Memory B cell (primary cell): Measurements from ENCODE around the gene OR2Z1.
"Not testable (repeated sequence)": the region's sequence is repeated elsewhere in the genome, so short reads cannot be mapped to it uniquely, and the experiment has no call there.

Experiments
- ATAC-seq: fragments of 150-1000 bp; cut with Tn5 transposase; 2 replicates; pipeline ENCODE4 v1.10.0; 2021; ENCODE audit warnings: low read depth, mild to moderate bottlenecking, moderate library complexity
- DNase-seq, 2 donors: peaks; one replicate each; pipeline ENCODE4 v3.0.0; 2022; ENCODE audit warnings: low spot score in 2 of 2
- H3K27ac Mint-ChIP-seq: one replicate; pipeline ENCODE4 v1.8.0; 2022; ENCODE audit warnings: mild to moderate bottlenecking, moderate library complexity, mixed read lengths
- H3K27me3 Mint-ChIP-seq: one replicate; pipeline ENCODE4 v1.8.0; 2022; ENCODE audit warnings: mixed read lengths
- H3K36me3 Mint-ChIP-seq: one replicate; pipeline ENCODE4 v1.8.0; 2022; ENCODE audit warnings: mild to moderate bottlenecking, mixed read lengths
- H3K4me1 Mint-ChIP-seq: one replicate; pipeline ENCODE4 v1.8.0; 2022; ENCODE audit warnings: mixed read lengths
- H3K4me3 Mint-ChIP-seq: one replicate; pipeline ENCODE4 v1.8.0; 2022; ENCODE audit warnings: mild to moderate bottlenecking, moderate library complexity, mixed read lengths
- H3K9me3 Mint-ChIP-seq: one replicate; pipeline ENCODE4 v1.8.0; 2022; ENCODE audit warnings: mixed read lengths

OR2Z1 gene

GRCh38 chr19:8695501-8695900, 25.9 kb upstream of the OR2Z1 start:
- peaks cover 3% of the 10 kb centered on the region for H3K4me1 Mint-ChIP-seq
- peaks cover 4% of the 10 kb centered on the region for H3K9me3 Mint-ChIP-seq
- peaks cover 23% of the 10 kb centered on the region for H3K27me3 Mint-ChIP-seq
- no peak for ATAC-seq
- no peak overlapping the region for H3K4me3 Mint-ChIP-seq
- H3K36me3 Mint-ChIP-seq: peaks cover 4% of the 10 kb centered on the region
- DNase-seq: no peak
- H3K27ac Mint-ChIP-seq: no peak overlapping the region

- DNase-seq: no peak
- H3K4me3 Mint-ChIP-seq: no peak overlapping the region
- H3K9me3 Mint-ChIP-seq: peaks cover 4% of the 10 kb centered on the region
- H3K27ac Mint-ChIP-seq: no peak overlapping the region
- no peak for ATAC-seq
- peaks cover 23% of the 10 kb centered on the region for H3K27me3 Mint-ChIP-seq
- peaks cover 4% of the 10 kb centered on the region for H3K36me3 Mint-ChIP-seq
- H3K4me1 Mint-ChIP-seq: peaks cover 3% of the 10 kb centered on the region
Measured at GRCh38 chr19:8695911-8696310, 25.5 kb upstream of the OR2Z1 start.

GRCh38 chr19:8696993-8697392, 24.4 kb upstream of the OR2Z1 start:
- no peak for ATAC-seq
- peaks cover 2% of the 10 kb centered on the region for H3K36me3 Mint-ChIP-seq

GRCh38 chr19:8697671-8698432, 23.6 kb upstream of the OR2Z1 start:
- Mint-ChIP-seq H3K27ac (no peak overlapping the region), H3K4me3 (no peak overlapping the region), H3K4me1 (peaks cover 4% of the 10 kb centered on the region), H3K36me3 (peaks cover 2% of the 10 kb centered on the region), H3K27me3 (peaks cover 20% of the 10 kb centered on the region), H3K9me3 (no peaks in the 10 kb centered on the region)
- DNase-seq (no peak), ATAC-seq (no peak)

More at GRCh38 chr19:8696993-8697392, 24.4 kb upstream of the OR2Z1 start:
- Mint-ChIP-seq H3K27me3 (peaks cover 22% of the 10 kb centered on the region), H3K4me3 (no peak overlapping the region), H3K9me3 (no peaks in the 10 kb centered on the region), H3K4me1 (no peaks in the 10 kb centered on the region), H3K27ac (no peak overlapping the region)
- DNase-seq: no peak

GRCh38 chr19:8698433-8699063, 22.9 kb upstream of the OR2Z1 start, which contains the start of gene ACTL9:
Gene ACTL9 (minus strand): TSS chr19:8698795. CDS start chr19:8698701, 94 bp downstream.
- Mint-ChIP-seq H3K4me1 (peaks cover 4% of the 10 kb centered on the region), H3K9me3 (no peaks in the 10 kb centered on the region), H3K27me3 (peaks cover 23% of the 10 kb centered on the region), H3K36me3 (peaks cover 2% of the 10 kb centered on the region), H3K27ac (no peak within 1 kb of the TSS), H3K4me3 (no peak within 1 kb of the TSS)
- DNase-seq: no peak
- ATAC-seq: no peak

GRCh38 chr19:8699908-8700307, 21.5 kb upstream of the OR2Z1 start:
- peaks cover 22% of the 10 kb centered on the region for H3K27me3 Mint-ChIP-seq
- DNase-seq (no peak), ATAC-seq (no peak)
- H3K36me3 Mint-ChIP-seq: no peaks in the 10 kb centered on the region
- H3K27ac Mint-ChIP-seq: no peak overlapping the region
- H3K4me3 Mint-ChIP-seq: no peak overlapping the region
- peaks cover 4% of the 10 kb centered on the region for H3K4me1 Mint-ChIP-seq
- H3K9me3 Mint-ChIP-seq: no peaks in the 10 kb centered on the region

GRCh38 chr19:8700956-8701355, 20.5 kb upstream of the OR2Z1 start:
- no peak overlapping the region for H3K4me3 Mint-ChIP-seq
- DNase-seq (no peak), ATAC-seq (no peak)
- H3K27me3 Mint-ChIP-seq: peaks cover 17% of the 10 kb centered on the region
- H3K9me3 Mint-ChIP-seq: no peaks in the 10 kb centered on the region
- no peaks in the 10 kb centered on the region for H3K36me3 Mint-ChIP-seq
- no peak overlapping the region for H3K27ac Mint-ChIP-seq
- peaks cover 4% of the 10 kb centered on the region for H3K4me1 Mint-ChIP-seq

- no peak for DNase-seq
- Mint-ChIP-seq H3K27me3 (peaks cover 10% of the 10 kb centered on the region), H3K36me3 (no peaks in the 10 kb centered on the region), H3K4me3 (no peak overlapping the region), H3K9me3 (no peaks in the 10 kb centered on the region), H3K27ac (no peak overlapping the region), H3K4me1 (peaks cover 4% of the 10 kb centered on the region)
- no peak for ATAC-seq
Measured at GRCh38 chr19:8702350-8702749, 19.1 kb upstream of the OR2Z1 start.

GRCh38 chr19:8703223-8703622, 18.2 kb upstream of the OR2Z1 start:
- Mint-ChIP-seq H3K4me3 (no peak overlapping the region), H3K36me3 (no peaks in the 10 kb centered on the region), H3K9me3 (no peaks in the 10 kb centered on the region), H3K27me3 (peaks cover 10% of the 10 kb centered on the region), H3K27ac (no peak overlapping the region), H3K4me1 (peaks cover 4% of the 10 kb centered on the region)
- DNase-seq: no peak
- no peak for ATAC-seq

- not testable (repeated sequence) for ATAC-seq
Measured at GRCh38 chr19:8705304-8705703, 16.1 kb upstream of the OR2Z1 start.

GRCh38 chr19:8705742-8706141, 15.7 kb upstream of the OR2Z1 start:
- no peaks in the 10 kb centered on the region for H3K9me3 Mint-ChIP-seq
- no peak for ATAC-seq
- peaks cover 7% of the 10 kb centered on the region for H3K27me3 Mint-ChIP-seq
- H3K27ac Mint-ChIP-seq: no peak overlapping the region
- no peaks in the 10 kb centered on the region for H3K36me3 Mint-ChIP-seq
- no peak for DNase-seq
- H3K4me1 Mint-ChIP-seq: peaks cover 4% of the 10 kb centered on the region
- no peak overlapping the region for H3K4me3 Mint-ChIP-seq

More at GRCh38 chr19:8705304-8705703, 16.1 kb upstream of the OR2Z1 start:
- not testable (repeated sequence) for H3K4me3 Mint-ChIP-seq, H3K36me3 Mint-ChIP-seq, H3K27ac Mint-ChIP-seq, H3K27me3 Mint-ChIP-seq, H3K9me3 Mint-ChIP-seq, H3K4me1 Mint-ChIP-seq, DNase-seq

GRCh38 chr19:8710337-8710736, 11.1 kb upstream of the OR2Z1 start:
- DNase-seq, H3K27me3 Mint-ChIP-seq, H3K4me3 Mint-ChIP-seq, H3K4me1 Mint-ChIP-seq, H3K36me3 Mint-ChIP-seq, H3K27ac Mint-ChIP-seq, ATAC-seq: not testable (repeated sequence)
- H3K9me3 Mint-ChIP-seq: peaks cover 16% of the 10 kb centered on the region

- H3K27ac Mint-ChIP-seq: no peak overlapping the region
- H3K9me3 Mint-ChIP-seq: peaks cover 9% of the 10 kb centered on the region
- peaks cover 7% of the 10 kb centered on the region for H3K27me3 Mint-ChIP-seq
- peaks cover 2% of the 10 kb centered on the region for H3K36me3 Mint-ChIP-seq
- no peaks in the 10 kb centered on the region for H3K4me1 Mint-ChIP-seq
- no peak for DNase-seq
- no peak overlapping the region for H3K4me3 Mint-ChIP-seq
- ATAC-seq: no peak
Measured at GRCh38 chr19:8722032-8722431, 598 bp downstream of the OR2Z1 start.

- Mint-ChIP-seq H3K36me3 (no peaks in the 10 kb centered on the region), H3K4me1 (no peaks in the 10 kb centered on the region), H3K27ac (no peak overlapping the region), H3K4me3 (no peak overlapping the region), H3K27me3 (peaks cover 7% of the 10 kb centered on the region), H3K9me3 (peaks cover 6% of the 10 kb centered on the region)
- DNase-seq: no peak
- ATAC-seq: no peak
Measured at GRCh38 chr19:8724276-8724675, 2.8 kb downstream of the OR2Z1 start.
